Stimulated activated effector memory CD8-positive, alpha-beta T cell treated with anti-CD3 and anti-CD28 coated beads, Interleukin-12 subunit alpha, Interleukin-12 subunit beta, amount 100 ng/mL, for 72 hours (primary cell): ENCODE results near the gene DGKE.

Experiments used
- ATAC-seq: fragments of 150-1000 bp; cut with Tn5 transposase; 2 replicates; pipeline ENCODE4 v1.10.0; 2021
- DNase-seq, 2 donors: peaks; one replicate each; pipeline ENCODE4 v3.0.0; 2021 to 2022; ENCODE audit warnings: low spot score in 2 of 2
- H3K27ac Mint-ChIP-seq: one replicate; pipeline ENCODE4 v1.8.0; 2022; ENCODE audit warnings: mild to moderate bottlenecking, mixed read lengths
- H3K36me3 Mint-ChIP-seq: one replicate; pipeline ENCODE4 v1.8.0; 2022; ENCODE audit warnings: mild to moderate bottlenecking, mixed read lengths
- H3K4me1 Mint-ChIP-seq: one replicate; pipeline ENCODE4 v1.8.0; 2022; ENCODE audit warnings: mixed read lengths
- H3K4me3 Mint-ChIP-seq: one replicate; pipeline ENCODE4 v1.8.0; 2022; ENCODE audit warnings: mild to moderate bottlenecking, mixed read lengths
- H3K9me3 Mint-ChIP-seq: one replicate; pipeline ENCODE4 v1.8.0; 2022; ENCODE audit warnings: mixed read lengths

The DGKE gene

GRCh38 chr17:56826611-56827414 is 7.1 kb upstream of the DGKE start:
- Mint-ChIP-seq H3K4me1 (peaks cover 17% of the 10 kb centered on the region), H3K27ac (no peak overlapping the region), H3K9me3 (no peaks in the 10 kb centered on the region), H3K36me3 (peaks cover 25% of the 10 kb centered on the region), H3K4me3 (no peak overlapping the region)
- ATAC-seq, result no peak
- DNase-seq, result no peak

DNA sequence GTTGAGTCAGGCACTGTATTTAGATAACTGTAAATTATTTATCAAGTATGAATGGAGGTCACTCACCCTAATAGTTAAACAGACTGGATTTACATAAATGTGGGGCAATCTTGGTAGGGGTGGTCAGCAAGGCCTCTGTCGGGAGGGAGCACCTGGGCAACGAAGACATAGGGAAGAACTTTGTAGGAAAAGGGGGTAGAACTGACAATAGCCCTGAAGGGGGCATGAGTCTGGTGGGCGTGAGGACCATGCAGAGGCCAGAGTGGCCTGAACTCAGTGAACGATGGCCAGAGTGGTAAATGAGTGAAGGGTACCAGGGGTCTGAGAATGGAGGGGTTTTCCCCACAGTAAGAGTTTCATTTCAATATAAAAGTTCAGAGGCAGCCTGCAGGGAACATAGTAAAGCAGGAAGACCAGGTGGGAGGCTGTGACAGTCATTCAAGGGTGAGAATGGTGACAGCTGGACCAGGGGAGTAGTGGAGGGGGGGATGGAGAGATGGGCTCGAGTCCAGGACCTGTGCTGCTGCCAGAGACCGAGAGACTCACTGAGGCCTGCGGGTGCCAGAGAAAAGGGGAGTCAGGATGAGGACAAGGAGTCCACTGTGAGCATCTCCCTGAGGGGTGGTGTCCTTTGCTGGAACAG is 3.1 kb upstream of the DGKE start:
- H3K27ac Mint-ChIP-seq, result peak overlapping the region; percentile 36

DNA sequence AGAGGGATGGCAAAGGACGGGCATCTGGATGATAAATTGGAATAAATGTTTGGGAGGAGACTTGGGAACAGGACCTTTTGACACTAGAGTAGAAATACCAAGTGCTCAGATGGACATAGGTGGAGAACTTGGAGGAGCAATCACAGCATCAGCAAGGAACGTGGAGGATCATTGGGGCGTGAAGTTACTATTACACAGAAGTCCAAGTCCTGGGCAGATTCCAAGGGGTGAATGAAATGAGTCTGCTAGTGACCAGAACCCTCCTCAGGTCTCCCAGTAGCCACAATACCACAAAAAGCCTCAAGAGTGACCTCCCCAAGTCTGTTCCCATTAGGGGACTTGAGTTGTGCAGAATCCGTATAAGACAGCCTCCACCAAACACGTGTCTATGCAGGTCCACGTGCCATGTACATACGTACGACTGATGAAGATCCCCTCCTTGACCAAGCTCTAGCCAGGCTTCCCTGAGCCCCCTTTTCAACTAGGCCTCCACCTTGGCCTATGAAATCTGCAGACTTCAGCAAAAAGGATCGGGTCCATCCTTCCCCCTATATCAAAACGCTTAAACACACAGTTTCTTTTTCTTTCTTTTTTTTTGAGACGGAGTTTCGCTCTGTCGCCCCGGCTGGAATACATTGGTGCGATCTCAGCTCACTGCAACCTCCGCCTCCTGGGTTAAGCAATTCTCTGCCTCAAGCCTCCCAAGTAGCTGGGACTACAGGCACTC is 2.4 kb upstream of the DGKE start:
- peaks cover 31% of the 10 kb centered on the region for H3K4me1 Mint-ChIP-seq
- peak overlapping the region; percentile 90 for H3K27ac Mint-ChIP-seq
- H3K36me3 Mint-ChIP-seq, result peaks cover 42% of the 10 kb centered on the region
- no peaks in the 10 kb centered on the region for H3K9me3 Mint-ChIP-seq
- peak overlapping the region; percentile 90 for H3K4me3 Mint-ChIP-seq
- DNase-seq (no peak), ATAC-seq (no peak)

More for the DNA sequence above, 3.1 kb upstream of the DGKE start:
- no peaks in the 10 kb centered on the region for H3K9me3 Mint-ChIP-seq
- ATAC-seq, result no peak
- DNase-seq, result no peak
- H3K4me3 Mint-ChIP-seq, result peak overlapping the region; percentile 9
- H3K4me1 Mint-ChIP-seq, result peaks cover 28% of the 10 kb centered on the region
- H3K36me3 Mint-ChIP-seq, result peaks cover 37% of the 10 kb centered on the region

- Mint-ChIP-seq H3K9me3 (no peaks in the 10 kb centered on the region), H3K4me1 (peaks cover 40% of the 10 kb centered on the region), H3K27ac (peak overlapping the region; percentile 90), H3K4me3 (peak overlapping the region; percentile 90), H3K36me3 (peaks cover 51% of the 10 kb centered on the region)
- no peak for DNase-seq
- ATAC-seq, result no peak
Observed at GRCh38 chr17:56832446-56832845, 1.5 kb upstream of the DGKE start.

GRCh38 chr17:56833057-56833808 is 718 bp upstream of the DGKE start:
- peaks cover 48% of the 10 kb centered on the region for H3K4me1 Mint-ChIP-seq
- peak overlapping the region; percentile 90 for H3K27ac Mint-ChIP-seq
- peaks cover 59% of the 10 kb centered on the region for H3K36me3 Mint-ChIP-seq
- no peaks in the 10 kb centered on the region for H3K9me3 Mint-ChIP-seq
- peak overlapping the region; percentile 90 for H3K4me3 Mint-ChIP-seq
- peak; percentile 49 to 86 for DNase-seq
- peak; percentile 81 for ATAC-seq

DNA sequence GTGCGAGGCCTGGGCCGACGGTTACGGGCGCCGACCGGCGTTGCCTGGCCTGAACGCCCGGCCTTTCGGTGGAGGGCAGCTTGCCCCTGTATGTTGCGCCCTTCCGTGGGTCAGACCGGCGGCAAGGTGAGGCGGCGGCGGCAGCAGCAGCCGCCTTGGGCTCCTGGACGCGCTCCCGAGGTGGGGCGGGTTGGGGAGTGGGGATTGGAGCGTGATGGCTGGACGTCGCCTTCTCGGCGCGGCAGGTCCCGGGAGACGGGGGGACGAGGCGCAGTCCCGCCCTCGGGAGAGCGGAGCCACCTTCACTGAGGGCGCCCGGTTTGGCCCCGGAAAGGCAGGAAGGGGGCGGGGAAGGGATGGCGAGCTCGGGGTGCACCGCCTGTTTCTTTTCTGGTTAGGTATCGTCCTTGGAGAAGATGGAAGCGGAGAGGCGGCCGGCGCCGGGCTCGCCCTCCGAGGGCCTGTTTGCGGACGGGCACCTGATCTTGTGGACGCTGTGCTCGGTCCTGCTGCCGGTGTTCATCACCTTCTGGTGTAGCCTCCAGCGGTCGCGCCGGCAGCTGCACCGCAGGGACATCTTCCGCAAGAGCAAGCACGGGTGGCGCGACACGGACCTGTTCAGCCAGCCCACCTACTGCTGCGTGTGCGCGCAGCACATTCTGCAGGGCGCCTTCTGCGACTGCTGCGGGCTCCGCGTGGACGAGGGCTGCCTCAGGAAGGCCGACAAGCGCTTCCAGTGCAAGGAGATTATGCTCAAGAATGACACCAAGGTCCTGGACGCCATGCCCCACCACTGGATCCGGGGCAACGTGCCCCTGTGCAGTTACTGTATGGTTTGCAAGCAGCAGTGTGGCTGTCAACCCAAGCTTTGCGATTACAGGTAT is 671 bp downstream of the DGKE start:
- H3K27ac Mint-ChIP-seq, result peak overlapping the region; percentile 90
- H3K9me3 Mint-ChIP-seq, result no peaks in the 10 kb centered on the region
- peak overlapping the region; percentile 90 for H3K4me3 Mint-ChIP-seq
- DNase-seq (peak; percentile 54 to 88), ATAC-seq (peak; percentile 55)
- H3K36me3 Mint-ChIP-seq, result peaks cover 63% of the 10 kb centered on the region
- peaks cover 56% of the 10 kb centered on the region for H3K4me1 Mint-ChIP-seq

DNA sequence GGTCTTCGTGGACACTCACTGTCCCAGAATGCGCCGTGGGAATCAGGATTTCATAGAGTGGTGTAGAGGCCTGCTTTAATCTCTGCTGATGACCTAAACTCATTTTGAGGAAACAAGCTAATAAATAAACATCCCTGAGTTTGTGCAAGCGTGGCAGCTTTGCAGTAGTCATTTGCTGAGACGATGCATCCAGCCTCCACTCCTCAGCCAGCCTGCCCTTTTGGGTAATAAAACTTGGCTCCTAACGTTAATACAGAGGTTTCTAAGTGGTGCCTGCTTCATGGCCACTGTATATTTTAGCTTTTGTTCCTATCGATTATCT is 1.3 kb downstream of the DGKE start:
- Mint-ChIP-seq H3K36me3 (peaks cover 61% of the 10 kb centered on the region), H3K4me3 (peak overlapping the region; percentile 90), H3K4me1 (peaks cover 56% of the 10 kb centered on the region), H3K9me3 (no peaks in the 10 kb centered on the region), H3K27ac (peak overlapping the region; percentile 90)
- ATAC-seq (no peak), DNase-seq (no peak)

DNA sequence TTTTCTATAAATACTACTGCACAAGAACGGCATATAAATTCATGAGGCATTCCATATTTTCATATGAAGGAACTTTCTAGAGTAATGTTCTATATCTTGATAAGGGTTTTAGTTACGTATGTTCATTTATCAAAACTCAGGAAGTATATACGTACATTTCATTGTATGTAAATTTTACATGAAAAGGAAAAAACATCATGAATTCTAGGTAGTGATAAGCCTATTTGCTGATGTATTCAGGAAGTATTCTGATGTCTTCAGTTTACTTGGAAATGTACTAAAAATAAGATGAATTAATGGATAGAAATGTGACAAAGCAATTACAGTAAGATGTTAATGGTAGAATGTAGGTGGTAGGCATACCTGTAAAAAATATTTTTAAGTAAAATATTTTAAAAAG is 4.7 kb downstream of the DGKE start:
- peaks cover 74% of the 10 kb centered on the region for H3K36me3 Mint-ChIP-seq
- H3K4me3 Mint-ChIP-seq, result no peak overlapping the region
- DNase-seq (no peak), ATAC-seq (no peak)
- H3K27ac Mint-ChIP-seq, result no peak overlapping the region
- H3K4me1 Mint-ChIP-seq, result peaks cover 27% of the 10 kb centered on the region
- H3K9me3 Mint-ChIP-seq, result no peaks in the 10 kb centered on the region

DNA sequence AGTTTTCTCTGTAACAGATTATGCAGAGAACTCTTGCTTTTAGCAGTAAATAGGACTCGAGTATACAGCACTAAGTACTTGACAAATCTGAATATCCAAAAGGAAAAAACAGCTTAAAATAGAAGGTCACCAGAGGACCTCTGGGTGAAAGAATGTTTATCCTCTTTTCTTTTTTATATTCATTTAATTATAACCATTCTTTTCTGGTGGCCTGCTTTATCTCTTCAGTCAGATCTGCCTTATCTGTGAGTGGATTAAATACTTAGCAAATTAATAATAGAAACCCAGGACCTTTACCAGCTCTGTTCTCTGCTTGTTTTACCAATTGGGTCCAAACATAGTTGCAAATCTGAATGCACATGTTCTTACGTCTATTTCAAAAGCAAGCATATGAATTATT is 8.6 kb downstream of the DGKE start:
- Mint-ChIP-seq H3K36me3 (peaks cover 87% of the 10 kb centered on the region), H3K27ac (no peak overlapping the region), H3K9me3 (no peaks in the 10 kb centered on the region), H3K4me3 (no peak overlapping the region), H3K4me1 (peaks cover 14% of the 10 kb centered on the region)
- DNase-seq, result no peak
- ATAC-seq, result no peak

DNA sequence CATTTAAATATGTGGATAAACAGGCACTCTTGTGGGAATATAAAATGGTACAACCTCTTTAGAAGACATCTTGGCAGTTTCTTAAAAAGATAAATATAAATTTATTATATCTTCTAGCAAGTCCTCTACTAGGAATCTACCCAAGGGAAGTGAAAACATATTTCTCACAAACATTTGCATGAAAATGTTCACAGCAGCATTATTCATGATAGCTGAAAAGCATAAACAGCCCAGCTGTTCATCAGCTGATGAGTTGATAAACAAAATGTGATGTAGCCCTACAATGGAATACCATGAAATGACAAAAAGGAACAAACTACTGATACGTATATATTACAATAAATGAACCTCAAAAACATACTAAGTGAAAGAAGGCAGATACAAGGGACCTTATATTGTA is 12.0 kb downstream of the DGKE start:
- Mint-ChIP-seq H3K4me3 (no peak overlapping the region), H3K36me3 (peaks cover 89% of the 10 kb centered on the region), H3K9me3 (no peaks in the 10 kb centered on the region), H3K27ac (no peak overlapping the region), H3K4me1 (no peaks in the 10 kb centered on the region)
- ATAC-seq (no peak), DNase-seq (no peak)

- no peak for DNase-seq
- ATAC-seq, result no peak
- H3K4me1 Mint-ChIP-seq, result no peaks in the 10 kb centered on the region
- no peak overlapping the region for H3K27ac Mint-ChIP-seq
- H3K36me3 Mint-ChIP-seq, result peaks cover 90% of the 10 kb centered on the region
- H3K4me3 Mint-ChIP-seq, result no peak overlapping the region
- H3K9me3 Mint-ChIP-seq, result no peaks in the 10 kb centered on the region
Observed at GRCh38 chr17:56847106-56847505, 13.2 kb downstream of the DGKE start.

DNA sequence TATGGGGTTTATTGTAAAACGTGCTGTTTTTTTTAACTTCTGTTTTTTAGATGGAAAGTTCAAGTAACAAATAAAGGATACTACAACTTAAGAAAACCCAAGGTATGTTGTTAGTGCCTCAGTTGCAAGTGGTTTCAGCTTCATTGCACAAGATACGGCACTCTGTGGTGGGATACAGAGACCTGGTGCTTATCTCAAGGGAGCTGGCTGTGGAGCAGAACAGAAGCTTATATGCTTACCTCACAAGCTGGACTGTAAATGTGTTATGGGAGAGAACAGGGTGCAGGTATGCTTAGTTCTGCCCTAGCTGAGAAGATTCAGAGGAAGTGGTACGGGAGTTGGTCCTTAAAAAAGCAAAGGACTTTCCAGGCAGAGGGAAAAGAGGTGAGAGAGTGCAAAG is 15.2 kb downstream of the DGKE start:
- no peak overlapping the region for H3K4me3 Mint-ChIP-seq
- peaks cover 95% of the 10 kb centered on the region for H3K36me3 Mint-ChIP-seq
- no peaks in the 10 kb centered on the region for H3K4me1 Mint-ChIP-seq
- no peaks in the 10 kb centered on the region for H3K9me3 Mint-ChIP-seq
- DNase-seq (no peak), ATAC-seq (no peak)
- H3K27ac Mint-ChIP-seq, result no peak overlapping the region

- H3K4me1 Mint-ChIP-seq, result no peaks in the 10 kb centered on the region
- H3K27ac Mint-ChIP-seq, result peak overlapping the region; percentile 4
Observed at GRCh38 chr17:56850591-56850990, 16.6 kb downstream of the DGKE start.

GRCh38 chr17:56851008-56851407 is 17.1 kb downstream of the DGKE start:
- ATAC-seq (no peak), DNase-seq (no peak)
- no peak overlapping the region for H3K4me3 Mint-ChIP-seq
- H3K27ac Mint-ChIP-seq, result no peak overlapping the region
- no peaks in the 10 kb centered on the region for H3K9me3 Mint-ChIP-seq
- no peaks in the 10 kb centered on the region for H3K4me1 Mint-ChIP-seq
- peaks cover 99% of the 10 kb centered on the region for H3K36me3 Mint-ChIP-seq

More at GRCh38 chr17:56850591-56850990, 16.6 kb downstream of the DGKE start:
- Mint-ChIP-seq H3K36me3 (peaks cover 96% of the 10 kb centered on the region), H3K4me3 (no peak overlapping the region), H3K9me3 (no peaks in the 10 kb centered on the region)
- DNase-seq (no peak), ATAC-seq (no peak)
